IMR-90 (cell line): ENCODE results near the gene DYNC1LI2. TPM values are rescaled to one million over a fixed set of nuclear protein-coding genes. Genes with fewer than 3 reads are reported as not detected.

ENCODE experiments used
- ATAC-seq: fragments of 200-7000 bp; cut with Tn5 transposase; 2 replicates; pipeline ENCODE4 v1.9.1; 2020; ENCODE audit warnings: low read depth, mild to moderate bottlenecking, moderate library complexity
- BruUV-seq: library from RNA; stranded (reverse); fragments of 400-500 nt; replicated peaks from 2 replicates; lab custom pipeline; 2021; lab: Mats Ljungman, UMichigan
- CTCF ChIA-PET: fragments of 300-600 bp; formaldehyde crosslinking; extraction: SDS; loops from one replicate; lab custom pipeline; 2021; ENCODE audit warnings: antibody characterized with exemption; lab: Yijun Ruan, JAX
- POLR2A ChIA-PET: fragments of 300-600 bp; sonication (Branson Sonifier 250); formaldehyde crosslinking; loops from one replicate; lab custom pipeline; 2022; ENCODE audit warnings: antibody characterized with exemption; ENCODE audit not compliant: unreplicated experiment; lab: Charles Lee
- DNase-seq: peaks from one replicate; pipeline ENCODE4 v3.0.0; 2013
- H2AFZ ChIP-seq: replicated peaks from 2 replicates; pipeline ENCODE3; 2013; ENCODE audit warnings: low read length, mild to moderate bottlenecking; ENCODE audit not compliant: poor library complexity
- H2AK5ac ChIP-seq: 2 replicates; pipeline ENCODE4 v1.6.1; 2013; ENCODE audit warnings: low read depth, low read length, inconsistent platforms
- H2AK9ac ChIP-seq: replicated peaks from 2 replicates; pipeline ENCODE3; 2013; ENCODE audit warnings: mild to moderate bottlenecking, low read depth, low read length, moderate library complexity; ENCODE audit not compliant: poor library complexity
- H2BK120ac ChIP-seq: 2 replicates; pipeline ENCODE4 v1.6.1; 2013; ENCODE audit warnings: low read depth, low read length, inconsistent platforms
- H2BK15ac ChIP-seq: 3 replicates; pipeline ENCODE4 v1.6.1; 2013; ENCODE audit warnings: low read depth, low read length, inconsistent platforms
- H2BK20ac ChIP-seq: 2 replicates; pipeline ENCODE4 v1.6.1; 2013; ENCODE audit warnings: low read depth, mild to moderate bottlenecking, inconsistent platforms, low read length, moderate library complexity
- H2BK5ac ChIP-seq: 2 replicates; pipeline ENCODE4 v1.6.1; 2013; ENCODE audit warnings: mild to moderate bottlenecking, low read depth, low read length, inconsistent platforms; ENCODE audit not compliant: poor library complexity, severe bottlenecking
- H3K14ac ChIP-seq: replicated peaks from 2 replicates; pipeline ENCODE4 v1.6.1; 2013; ENCODE audit warnings: low read depth, low read length, inconsistent platforms
- H3K18ac ChIP-seq: 2 replicates; pipeline ENCODE4 v1.6.1; 2013; ENCODE audit warnings: low read depth, low read length, control low read depth
- H3K23ac ChIP-seq: 2 replicates; pipeline ENCODE4 v1.6.1; 2013; ENCODE audit warnings: low read depth, low read length, inconsistent platforms
- H3K27ac ChIP-seq: 2 replicates; pipeline ENCODE4 v1.5.1; 2013; ENCODE audit warnings: mild to moderate bottlenecking, control low read depth, low read length; ENCODE audit not compliant: insufficient read depth
- H3K27me3 ChIP-seq: 2 replicates; pipeline ENCODE4 v1.6.1; 2013; ENCODE audit warnings: low read length; ENCODE audit not compliant: control insufficient read depth, insufficient read depth
- H3K36me3 ChIP-seq: 2 replicates; pipeline ENCODE4 v1.6.1; 2013; ENCODE audit warnings: low read length, mixed read lengths; ENCODE audit not compliant: control insufficient read depth, insufficient read depth
- H3K4ac ChIP-seq: 2 replicates; pipeline ENCODE4 v1.6.1; 2013; ENCODE audit warnings: low read depth, low read length, inconsistent platforms
- H3K4me1 ChIP-seq: 2 replicates; pipeline ENCODE4 v1.6.1; 2013; ENCODE audit warnings: low read length, mixed read lengths; ENCODE audit not compliant: control insufficient read depth, insufficient read depth
- H3K4me2 ChIP-seq: 2 replicates; pipeline ENCODE4 v1.6.1; 2013; ENCODE audit warnings: low read depth, mild to moderate bottlenecking, control low read depth, low read length, moderate library complexity
- H3K4me3 ChIP-seq: 2 replicates; pipeline ENCODE4 v1.5.1; 2013; ENCODE audit warnings: low read depth, mild to moderate bottlenecking, control low read depth, low read length, moderate library complexity; ENCODE audit not compliant: insufficient read depth
- H3K56ac ChIP-seq: 2 replicates; pipeline ENCODE4 v1.6.1; 2013; ENCODE audit warnings: low read length, inconsistent platforms; ENCODE audit not compliant: insufficient read depth; ENCODE audit errors: extremely low read depth
- H3K79me1 ChIP-seq, 2 experiments: 2 replicates each; pipeline ENCODE4 v1.6.1; 2013; ENCODE audit warnings: low read length in 2 of 2, inconsistent platforms in 1 of 2, low read depth in 1 of 2
- H3K9ac ChIP-seq: 2 replicates; pipeline ENCODE4 v1.6.1; 2013; ENCODE audit warnings: low read depth, low read length, control low read depth
- H3K9me1 ChIP-seq: 2 replicates; pipeline ENCODE4 v1.6.1; 2013; ENCODE audit warnings: low read length, inconsistent platforms; ENCODE audit not compliant: insufficient read depth
- H3K9me3 ChIP-seq: 2 replicates; pipeline ENCODE4 v1.6.1; 2013; ENCODE audit warnings: low read length; ENCODE audit not compliant: control insufficient read depth, insufficient read depth
- H4K20me1 ChIP-seq: 2 replicates; pipeline ENCODE4 v1.6.1; 2013; ENCODE audit warnings: low read length, inconsistent platforms; ENCODE audit not compliant: insufficient read depth
- H4K5ac ChIP-seq: 2 replicates; pipeline ENCODE4 v1.6.1; 2013; ENCODE audit warnings: mild to moderate bottlenecking, low read depth, low read length, control low read depth
- H4K8ac ChIP-seq, 2 experiments: 2 replicates each; pipeline ENCODE4 v1.6.1; 2013; ENCODE audit warnings: low read depth in 2 of 2, low read length in 2 of 2, control low read depth in 1 of 2, inconsistent platforms in 1 of 2
- H4K91ac ChIP-seq: 2 replicates; pipeline ENCODE4 v1.6.1; 2013; ENCODE audit warnings: low read depth, low read length, inconsistent platforms; ENCODE audit not compliant: insufficient read depth
- BHLHE40 ChIP-seq: fragments of 150-350 bp; IDR thresholded peaks from 2 replicates; pipeline ENCODE4 v1.6.1; 2016; ENCODE audit warnings: mild to moderate bottlenecking, low read depth, low read length
- CEBPB ChIP-seq: IDR thresholded peaks from 2 replicates; pipeline ENCODE4 v1.6.1; 2012; ENCODE audit warnings: low read depth, low read length, improper control_type of control experiment
- MAZ ChIP-seq: IDR thresholded peaks from 2 replicates; pipeline ENCODE4 v1.6.1; 2012; ENCODE audit warnings: low read depth, mild to moderate bottlenecking, low read length, improper control_type of control experiment, moderate library complexity, borderline replicate concordance
- RFX5 ChIP-seq: IDR thresholded peaks from 2 replicates; pipeline ENCODE4 v1.8.0; 2012; ENCODE audit warnings: low read depth, mild to moderate bottlenecking, low read length, moderate library complexity
- USF2 ChIP-seq: fragments of 150-350 bp; IDR thresholded peaks from 2 replicates; pipeline ENCODE4 v1.6.1; 2017; ENCODE audit warnings: mild to moderate bottlenecking, antibody characterized with exemption, low read length, low read depth
- WGBS, 2 experiments: methylation state at CpG; one replicate each; pipeline versions ENCODE4 v1.1.5 to v1.1.7; 2013; ENCODE audit warnings: missing lambda C conversion rate in 2 of 2; ENCODE audit not compliant: insufficient read length in 1 of 2; ENCODE audit errors: extremely low coverage in 2 of 2; 5-methylcytosine and 5-hydroxymethylcytosine counted together
- dilution Hi-C: fragments of 300-500 bp; cut with HindIII; formaldehyde crosslinking; loops from one replicate; pipeline ENCODE4 v1.14.3; 2018; ENCODE audit warnings: low sequenced_read_pairs; ENCODE audit not compliant: unreplicated experiment
- in situ Hi-C: fragments of 300-500 bp; cut with MboI; formaldehyde crosslinking; loops from 3 replicates; pipeline ENCODE4 v1.14.3; 2019; ENCODE audit warnings: low sequenced_read_pairs, inconsistent platforms, mixed read lengths
- intact Hi-C: fragments of 100-400 bp; cut with micrococcal nuclease; formaldehyde crosslinking; loops from 2 replicates; pipeline ENCODE4 v1.10.0; 2022
- polyA plus RNA-seq, 3 experiments: library from polyadenylated mRNA; depleted of rRNA; stranded (reverse); fragments of >200 nt; gene quantifications; 2 replicates each; pipeline ENCODE4 v1.2.3, GENCODE V29; 2012; ENCODE audit warnings: low replicate concordance in 1 of 3
- total RNA-seq: library from RNA; depleted of rRNA; stranded (reverse); fragments of >200 nt; gene quantifications from 2 replicates; pipeline ENCODE4 v1.2.3, GENCODE V29; 2012
- TF ChIP-seq, protein P1 (sequence below): conservative IDR thresholded peaks from 2 replicates; pipeline ENCODE4 v1.5.1; 2012; ENCODE audit warnings: mild to moderate bottlenecking, low read depth, low read length, improper control_type of control experiment

Gene DYNC1LI2
- total and polyA plus RNA-seq, 2 of the 4 experiments (the other 2 are of a cell fraction), result 65.3 to 88.4 TPM

DNA sequence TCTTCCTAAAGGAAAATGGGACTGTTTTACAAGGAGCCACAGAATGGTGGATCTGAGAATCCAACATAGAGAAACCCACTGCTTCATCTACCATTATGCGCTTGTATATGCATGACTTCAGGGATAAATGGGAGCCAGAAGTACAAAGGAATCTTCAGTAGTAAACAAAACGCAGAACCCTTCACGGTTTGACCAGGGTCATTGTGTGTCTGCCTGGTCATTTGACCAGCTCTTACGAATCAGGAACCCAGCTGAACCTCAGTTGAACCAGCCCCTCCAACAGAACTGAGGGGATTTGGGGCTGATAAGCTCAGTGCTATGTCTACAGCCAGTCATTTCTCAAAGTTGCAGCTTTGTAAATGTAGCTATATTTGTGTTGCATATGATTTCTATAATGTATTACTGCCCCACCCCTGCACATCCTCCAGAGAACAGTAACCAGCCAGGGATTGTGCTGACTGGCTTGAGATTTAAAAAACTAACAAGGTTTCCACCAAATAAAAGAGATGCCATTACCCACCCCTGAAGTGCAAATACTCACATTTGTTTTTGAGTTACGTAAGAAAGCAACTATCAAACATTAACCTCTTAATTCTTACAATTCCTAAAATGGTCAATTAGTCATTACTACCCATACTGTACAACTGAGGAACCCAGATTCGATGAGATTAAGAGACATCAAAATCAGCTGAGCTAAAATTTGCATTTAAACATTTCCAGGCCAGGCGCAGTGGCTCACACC is 61.1 kb downstream of the DYNC1LI2 start:
- H3K27ac ChIP-seq, result no peak overlapping the region
- H2AFZ ChIP-seq, result no peak overlapping the region
- H3K9me1 ChIP-seq, result no peaks in the 10 kb centered on the region
- ATAC-seq (no peak), DNase-seq (no peak)
- no peaks in the 10 kb centered on the region for H3K36me3 ChIP-seq
- H4K5ac ChIP-seq, result no peak overlapping the region
- ChIA-PET POLR2A (no interaction called here), CTCF (interaction anchor here (0.9 to 1.0 kb wide), 2 partner anchors 16 to 28 kb away, joined by 3 read pairs; no protein-coding TSS in a partner anchor)
- no peak overlapping the region for H3K14ac ChIP-seq
- H2BK15ac ChIP-seq, result no peak overlapping the region
- no peak overlapping the region for H3K9ac ChIP-seq
- H3K56ac ChIP-seq, result no peak overlapping the region
- no peak overlapping the region for H2BK5ac ChIP-seq
- no peak overlapping the region for H3K18ac ChIP-seq
- WGBS, 2 experiments, result 96% methylated on average over 3 of the region's 7 CpGs; no CpG with 5 or more reads in 1 of the 2 experiments
- intact Hi-C loops, result no loop called here
- no TSS peak for BruUV-seq
- H3K4me2 ChIP-seq, result no peak overlapping the region
- peaks cover 0 to 20% of the 10 kb centered on the region in 2 experiments; a peak in 2 of 4 replicates for H3K79me1 ChIP-seq
- no peak overlapping the region; the same call in 1 of the 2 replicates for H3K23ac ChIP-seq
- H2AK9ac ChIP-seq, result peak overlapping the region; percentile 31
- H3K27me3 ChIP-seq, result no peaks in the 10 kb centered on the region
- H2BK120ac ChIP-seq, result no peak overlapping the region
- H3K4me1 ChIP-seq, result peaks cover 2% of the 10 kb centered on the region; the same call in 1 of the 2 replicates
- TF ChIP-seq BHLHE40 (no peak), RFX5 (no peak), USF2 (no peak), CEBPB (no peak), MAZ (no peak)
- TF ChIP-seq, protein P1, sequence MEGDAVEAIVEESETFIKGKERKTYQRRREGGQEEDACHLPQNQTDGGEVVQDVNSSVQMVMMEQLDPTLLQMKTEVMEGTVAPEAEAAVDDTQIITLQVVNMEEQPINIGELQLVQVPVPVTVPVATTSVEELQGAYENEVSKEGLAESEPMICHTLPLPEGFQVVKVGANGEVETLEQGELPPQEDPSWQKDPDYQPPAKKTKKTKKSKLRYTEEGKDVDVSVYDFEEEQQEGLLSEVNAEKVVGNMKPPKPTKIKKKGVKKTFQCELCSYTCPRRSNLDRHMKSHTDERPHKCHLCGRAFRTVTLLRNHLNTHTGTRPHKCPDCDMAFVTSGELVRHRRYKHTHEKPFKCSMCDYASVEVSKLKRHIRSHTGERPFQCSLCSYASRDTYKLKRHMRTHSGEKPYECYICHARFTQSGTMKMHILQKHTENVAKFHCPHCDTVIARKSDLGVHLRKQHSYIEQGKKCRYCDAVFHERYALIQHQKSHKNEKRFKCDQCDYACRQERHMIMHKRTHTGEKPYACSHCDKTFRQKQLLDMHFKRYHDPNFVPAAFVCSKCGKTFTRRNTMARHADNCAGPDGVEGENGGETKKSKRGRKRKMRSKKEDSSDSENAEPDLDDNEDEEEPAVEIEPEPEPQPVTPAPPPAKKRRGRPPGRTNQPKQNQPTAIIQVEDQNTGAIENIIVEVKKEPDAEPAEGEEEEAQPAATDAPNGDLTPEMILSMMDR, result no peak
- H3K4ac ChIP-seq, result no peak overlapping the region
- no peak overlapping the region for H2AK5ac ChIP-seq
- H3K4me3 ChIP-seq, result no peak overlapping the region
- H3K9me3 ChIP-seq, result no peaks in the 10 kb centered on the region
- H4K91ac ChIP-seq, result no peak overlapping the region
- H4K8ac ChIP-seq, result no peak overlapping the region
- in situ Hi-C loops, result no loop called here
- peaks cover 7% of the 10 kb centered on the region for H4K20me1 ChIP-seq
- H2BK20ac ChIP-seq, result no peak overlapping the region
- dilution Hi-C loops, result no loop called here
